NCI-H1694 (cell line): ENCODE results near the gene PLEKHN1.
"Not testable (repeated sequence)": the region's sequence is repeated elsewhere in the genome, so short reads cannot be mapped to it uniquely, and the experiment has no call there.

Experiments
- DNase-seq: peaks from one replicate; lab custom pipeline; 2025; lab: John Stamatoyannopoulos, UW

PLEKHN1 gene

GRCh38 chr1:942411-942821 is 23.9 kb upstream of the PLEKHN1 start:
- DNase-seq: no peak

GRCh38 chr1:942864-943533 is 23.3 kb upstream of the PLEKHN1 start:
- DNase-seq: no peak

GRCh38 chr1:943545-944340 is 22.5 kb upstream of the PLEKHN1 start:
- no peak for DNase-seq

GRCh38 chr1:944341-945325 is 21.6 kb upstream of the PLEKHN1 start:
- peak; percentile 84 for DNase-seq

- DNase-seq: no peak
Measured at GRCh38 chr1:945688-946556, 20.4 kb upstream of the PLEKHN1 start.

- not testable (repeated sequence) for DNase-seq
Measured at GRCh38 chr1:946811-947210, 19.5 kb upstream of the PLEKHN1 start.

GRCh38 chr1:947958-948357 is 18.3 kb upstream of the PLEKHN1 start:
- no peak for DNase-seq

- no peak for DNase-seq
Measured at GRCh38 chr1:950268-950667, 16.0 kb upstream of the PLEKHN1 start.

GRCh38 chr1:950881-951280 is 15.4 kb upstream of the PLEKHN1 start:
- no peak for DNase-seq

GRCh38 chr1:951364-951763 is 14.9 kb upstream of the PLEKHN1 start:
- no peak for DNase-seq

GRCh38 chr1:952201-952600 is 14.1 kb upstream of the PLEKHN1 start:
- DNase-seq: no peak

GRCh38 chr1:952603-953002 is 13.7 kb upstream of the PLEKHN1 start:
- no peak for DNase-seq

GRCh38 chr1:953524-954320 is 12.6 kb upstream of the PLEKHN1 start:
- DNase-seq: no peak

GRCh38 chr1:954927-955326 is 11.4 kb upstream of the PLEKHN1 start:
- no peak for DNase-seq

GRCh38 chr1:955474-955873 is 10.8 kb upstream of the PLEKHN1 start:
- DNase-seq: no peak

GRCh38 chr1:956636-957035 is 9.6 kb upstream of the PLEKHN1 start:
- no peak for DNase-seq

GRCh38 chr1:958823-959730 is 7.2 kb upstream of the PLEKHN1 start, which contains the start of gene NOC2L:
NOC2L (minus strand) TSS chr1:959256; CDS start chr1:959240, 16 bp downstream.
- DNase-seq: peak; percentile 54

- DNase-seq: no peak
Measured at GRCh38 chr1:959731-960362, 6.4 kb upstream of the PLEKHN1 start.
